Measurements from ENCODE around the gene ANTKMT.
"Not testable (repeated sequence)": the region's sequence is repeated elsewhere in the genome, so short reads cannot be mapped to it uniquely, and the experiment has no call there.

GRCh38 chr16:742894-743293 lies 21.9 kb downstream of the ANTKMT start:
- TF ChIP-seq CTCF (conservative IDR thresholded peaks at IDR 0.05 in 1 of 2, IDR thresholded peaks at IDR 0.05 in 1 of 2; ENCODE audit: low read depth in 1 of 2, low read length in 2 of 2); EZH2 (IDR thresholded peaks at IDR 0.05; ENCODE audit: low read length, missing control alignments): not testable (repeated sequence)

Data from fibroblast of lung (primary cell).